Measurements from ENCODE around the gene TSSK1B. TPM values are rescaled to one million over a fixed set of nuclear protein-coding genes. Genes with fewer than 3 reads are reported as not detected.

Gene TSSK1B
- total and polyA plus RNA-seq, 2 of the 4 experiments (the other 2 are of a cell fraction) = 0.03 to 0.18 TPM

DNA sequence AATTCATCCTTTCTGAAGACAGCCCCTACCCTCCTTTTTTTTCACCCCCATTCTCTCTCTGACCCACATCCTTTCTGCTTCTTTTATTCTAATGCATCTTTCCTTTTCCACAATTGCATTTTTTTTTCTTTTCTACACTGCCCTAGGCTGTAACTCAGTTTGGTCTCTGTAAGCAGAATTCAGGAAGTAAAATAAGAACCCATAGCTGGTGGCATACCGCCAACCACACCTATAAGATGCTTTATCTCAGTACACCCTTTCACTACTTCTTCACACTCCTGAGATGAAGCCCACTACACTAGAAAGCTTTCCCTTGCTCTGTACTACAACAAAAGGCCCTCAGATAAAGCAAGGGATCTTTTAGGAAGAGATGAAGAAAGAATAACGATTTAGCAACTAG is 16.1 kb upstream of the TSSK1B start:
- H3K4ac ChIP-seq (ENCODE audit: low read depth, low read length) = no peak overlapping the region
- in situ Hi-C loops (cut with MboI; ENCODE audit: low sequenced_read_pairs) = no loop called here

More for the DNA sequence above, 16.1 kb upstream of the TSSK1B start:
- H2AFZ ChIP-seq (replicated peaks; ENCODE audit: low read length, poor library complexity) = no peak overlapping the region
- no peaks in the 10 kb centered on the region for H3K9me3 ChIP-seq (ENCODE audit: control insufficient read depth, insufficient read depth, low read length)
- TF ChIP-seq POLR2A (IDR thresholded peaks at IDR 0.05; ENCODE audit: low read depth, low read length) = no peak
- no peak for TF ChIP-seq CHD1 (IDR thresholded peaks at IDR 0.05; ENCODE audit: low read depth, low read length)
- TF ChIP-seq, protein P1, sequence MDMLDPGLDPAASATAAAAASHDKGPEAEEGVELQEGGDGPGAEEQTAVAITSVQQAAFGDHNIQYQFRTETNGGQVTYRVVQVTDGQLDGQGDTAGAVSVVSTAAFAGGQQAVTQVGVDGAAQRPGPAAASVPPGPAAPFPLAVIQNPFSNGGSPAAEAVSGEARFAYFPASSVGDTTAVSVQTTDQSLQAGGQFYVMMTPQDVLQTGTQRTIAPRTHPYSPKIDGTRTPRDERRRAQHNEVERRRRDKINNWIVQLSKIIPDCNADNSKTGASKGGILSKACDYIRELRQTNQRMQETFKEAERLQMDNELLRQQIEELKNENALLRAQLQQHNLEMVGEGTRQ (IDR thresholded peaks at IDR 0.05; ENCODE audit: low read depth, low read length) = no peak
- no peak for TF ChIP-seq RAD21 (IDR thresholded peaks at IDR 0.05; ENCODE audit: low read length)
- TF ChIP-seq RCOR1 (IDR thresholded peaks at IDR 0.05; ENCODE audit: insufficient replicate concordance, low read length) = no peak
- TF ChIP-seq FOS (IDR thresholded peaks at IDR 0.05; ENCODE audit: low read depth, low read length) = no peak
- TF ChIP-seq, protein P2, sequence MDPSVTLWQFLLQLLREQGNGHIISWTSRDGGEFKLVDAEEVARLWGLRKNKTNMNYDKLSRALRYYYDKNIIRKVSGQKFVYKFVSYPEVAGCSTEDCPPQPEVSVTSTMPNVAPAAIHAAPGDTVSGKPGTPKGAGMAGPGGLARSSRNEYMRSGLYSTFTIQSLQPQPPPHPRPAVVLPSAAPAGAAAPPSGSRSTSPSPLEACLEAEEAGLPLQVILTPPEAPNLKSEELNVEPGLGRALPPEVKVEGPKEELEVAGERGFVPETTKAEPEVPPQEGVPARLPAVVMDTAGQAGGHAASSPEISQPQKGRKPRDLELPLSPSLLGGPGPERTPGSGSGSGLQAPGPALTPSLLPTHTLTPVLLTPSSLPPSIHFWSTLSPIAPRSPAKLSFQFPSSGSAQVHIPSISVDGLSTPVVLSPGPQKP (IDR thresholded peaks at IDR 0.05; ENCODE audit: borderline replicate concordance, low read depth, low read length) = no peak
- H2BK20ac ChIP-seq (ENCODE audit: low read depth, low read length) = no peak overlapping the region
- peaks cover 2% of the 10 kb centered on the region; the same call in 1 of the 2 replicates for H3K4me1 ChIP-seq (ENCODE audit: control insufficient read depth, insufficient read depth, low read length)
- no peak for ATAC-seq (ENCODE audit: low read depth)
- intact Hi-C loops (cut with micrococcal nuclease) (no loop called here), dilution Hi-C loops (cut with HindIII; ENCODE audit: low sequenced_read_pairs, unreplicated experiment) (no loop called here)
- H4K8ac ChIP-seq (ENCODE audit: low read depth in 2 of 2, low read length in 2 of 2) = no peak overlapping the region
- no peak overlapping the region for H3K27ac ChIP-seq (ENCODE audit: insufficient read depth, low read length)
- H3K56ac ChIP-seq (ENCODE audit: extremely low read depth, insufficient read depth, low read length) = no peak overlapping the region
- H2BK15ac ChIP-seq (ENCODE audit: low read depth, low read length) = no peak overlapping the region
- H2AK5ac ChIP-seq (ENCODE audit: low read depth, low read length) = no peak overlapping the region
- BruUV-seq (replicated peaks) = no TSS peak
- ChIA-PET POLR2A (ENCODE audit: unreplicated experiment) (no interaction called here), CTCF (interaction anchor here (1.1 kb wide), 1 partner anchor 14 kb away, joined by 4 read pairs; no protein-coding TSS in a partner anchor)
- no peak overlapping the region for H3K23ac ChIP-seq (ENCODE audit: low read depth, low read length)
- no peak overlapping the region for H2BK5ac ChIP-seq (ENCODE audit: low read depth, low read length, poor library complexity, severe bottlenecking)
- no peaks in the 10 kb centered on the region; the same call in 1 of the 2 replicates for H3K9me1 ChIP-seq (ENCODE audit: insufficient read depth, low read length)
- no peaks in the 10 kb centered on the region for H4K20me1 ChIP-seq (ENCODE audit: insufficient read depth, low read length)
- DNase-seq = no peak
- no peak overlapping the region for H3K18ac ChIP-seq (ENCODE audit: low read depth, low read length)
- no peak overlapping the region for H2BK120ac ChIP-seq (ENCODE audit: low read depth, low read length)
- H2AK9ac ChIP-seq (replicated peaks; ENCODE audit: low read depth, low read length, poor library complexity) = no peak overlapping the region
- no peak overlapping the region for H3K4me3 ChIP-seq (ENCODE audit: insufficient read depth, low read depth, low read length)
- no peaks in the 10 kb centered on the region for H3K79me1 ChIP-seq (ENCODE audit: low read depth in 1 of 2, low read length in 2 of 2)
- WGBS, 2 experiments (ENCODE audit: extremely low coverage in 2 of 2, insufficient read length in 1 of 2) = no CpG with 5 or more reads among the region's 2 CpGs
- no peak overlapping the region for H4K5ac ChIP-seq (ENCODE audit: low read depth, low read length)
- no peak overlapping the region for H4K91ac ChIP-seq (ENCODE audit: insufficient read depth, low read depth, low read length)
- H3K4me2 ChIP-seq (ENCODE audit: low read depth, low read length) = no peak overlapping the region
- no peak overlapping the region for H3K9ac ChIP-seq (ENCODE audit: low read depth, low read length)
- no peaks in the 10 kb centered on the region for H3K36me3 ChIP-seq (ENCODE audit: control insufficient read depth, insufficient read depth, low read length)
- no peaks in the 10 kb centered on the region for H3K27me3 ChIP-seq (ENCODE audit: control insufficient read depth, insufficient read depth, low read length)
- H3K14ac ChIP-seq (replicated peaks; ENCODE audit: low read depth, low read length) = no peak overlapping the region
